Testis (tissue), 3 donors: ENCODE results near the gene FBXO38. TPM values are rescaled to one million over a fixed set of nuclear protein-coding genes. Genes with fewer than 3 reads are reported as not detected.

Experiments used
- DNase-seq: peaks from one replicate; pipeline ENCODE4 v3.0.0-alpha.2; 2019
- H3K27ac ChIP-seq, 2 donors: fragments of 200-600 bp; sonication (generic); one replicate each; pipeline ENCODE4 v1.5.1; 2019
- H3K27me3 ChIP-seq: fragments of 200-600 bp; sonication (generic); one replicate; pipeline ENCODE4 v1.5.1; 2019
- H3K36me3 ChIP-seq: fragments of 200-600 bp; sonication (generic); one replicate; pipeline ENCODE4 v1.5.1; 2017; ENCODE audit warnings: low read depth; ENCODE audit errors: missing control alignments
- H3K4me1 ChIP-seq: fragments of 200-600 bp; sonication (generic); one replicate; pipeline ENCODE4 v1.5.1; 2019
- H3K4me3 ChIP-seq, 2 donors: fragments of 200-600 bp; sonication (generic); one replicate each; pipeline ENCODE4 v1.5.1; 2017 to 2019
- H3K9me3 ChIP-seq: fragments of 200-600 bp; sonication (generic); one replicate; pipeline ENCODE4 v1.5.1; 2017
- POLR2A ChIP-seq: fragments of 450-650 bp; IDR thresholded peaks from one replicate; pipeline ENCODE4 v1.6.1; 2017; ENCODE audit warnings: antibody characterized with exemption, mild to moderate bottlenecking, moderate library complexity
- WGBS, 2 donors: methylation state at CpG; one replicate each; pipeline ENCODE4 v1.1.5; 2018; 5-methylcytosine and 5-hydroxymethylcytosine counted together
- intact Hi-C: fragments of 100-400 bp; cut with DNase I; formaldehyde crosslinking; loops from one replicate; pipeline ENCODE4 v1.15.1; 2023; ENCODE audit warnings: low total_unique reads
- polyA plus RNA-seq: library from polyadenylated mRNA; stranded (reverse); fragments of 350-450 nt; fragmentation: Illumina TruSeq; extraction: RNeasy Lipid Tissue Mini Kit (QIAGEN cat#74804); gene quantifications from one replicate; pipeline ENCODE4 v1.2.3, GENCODE V29; 2014; ENCODE audit warnings: low read depth, low replicate concordance; ENCODE audit not compliant: insufficient read depth
- total RNA-seq, 2 donors: library from RNA; depleted of rRNA; stranded (reverse); fragments of >200 nt; gene quantifications; one replicate each; pipeline ENCODE4 v1.2.3, GENCODE V29; 2016
- TF ChIP-seq, protein P1 (sequence below), 3 experiments: fragments of 450-650 bp in 2 of 3; fragments of 200-600 bp in 1 of 3; sonication (generic) in 1 of 3; IDR thresholded peaks; one replicate each; pipeline ENCODE4 v1.5.1; 2016 to 2019; ENCODE audit warnings: antibody characterized with exemption in 3 of 3, mild to moderate bottlenecking in 2 of 3, moderate library complexity in 1 of 3

The FBXO38 gene
- total and polyA plus RNA-seq, 3 donors from 2014 or later = 41.0 to 62.4 (median 57.8) TPM

DNA sequence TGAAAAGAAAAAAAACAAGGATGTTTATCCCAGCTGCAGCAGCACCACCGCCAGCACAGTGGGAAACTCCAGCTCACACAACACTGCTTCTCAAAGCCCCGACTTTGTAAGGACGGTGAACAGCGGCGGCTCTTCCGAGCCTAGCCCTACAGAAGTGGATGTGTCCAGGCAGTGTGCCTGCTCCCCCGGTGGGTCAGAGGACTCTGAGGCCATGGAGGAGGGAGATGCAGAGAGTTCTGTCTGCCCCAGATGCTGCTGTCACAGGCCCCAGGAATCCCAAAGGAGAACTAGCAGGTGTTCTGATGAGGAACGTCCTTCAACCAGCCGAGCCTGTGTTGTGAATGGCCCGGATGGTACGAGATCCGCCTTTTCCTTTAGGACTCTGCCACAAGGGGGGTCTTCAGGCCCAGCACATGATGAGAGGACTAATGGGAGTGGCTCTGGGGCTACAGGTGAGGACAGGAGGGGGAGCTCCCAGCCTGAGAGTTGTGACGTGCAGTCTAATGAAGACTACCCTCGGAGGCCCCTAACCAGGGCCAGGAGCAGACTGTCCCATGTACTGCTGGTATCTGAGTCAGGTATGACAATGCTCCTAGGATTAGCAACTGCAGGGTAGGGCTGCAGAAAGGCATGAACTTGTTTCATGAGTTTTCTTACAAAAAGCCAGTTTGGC, 43.7 kb downstream of the FBXO38 start:
- Histone ChIP-seq H3K27ac (no peak overlapping the region), H3K4me3 (no peak overlapping the region), H3K4me1 (no peaks in the 10 kb centered on the region), H3K27me3 (no peaks in the 10 kb centered on the region), H3K9me3 (no peaks in the 10 kb centered on the region), H3K36me3 (no peaks in the 10 kb centered on the region)
- no peak for TF ChIP-seq POLR2A
- TF ChIP-seq, protein P1, sequence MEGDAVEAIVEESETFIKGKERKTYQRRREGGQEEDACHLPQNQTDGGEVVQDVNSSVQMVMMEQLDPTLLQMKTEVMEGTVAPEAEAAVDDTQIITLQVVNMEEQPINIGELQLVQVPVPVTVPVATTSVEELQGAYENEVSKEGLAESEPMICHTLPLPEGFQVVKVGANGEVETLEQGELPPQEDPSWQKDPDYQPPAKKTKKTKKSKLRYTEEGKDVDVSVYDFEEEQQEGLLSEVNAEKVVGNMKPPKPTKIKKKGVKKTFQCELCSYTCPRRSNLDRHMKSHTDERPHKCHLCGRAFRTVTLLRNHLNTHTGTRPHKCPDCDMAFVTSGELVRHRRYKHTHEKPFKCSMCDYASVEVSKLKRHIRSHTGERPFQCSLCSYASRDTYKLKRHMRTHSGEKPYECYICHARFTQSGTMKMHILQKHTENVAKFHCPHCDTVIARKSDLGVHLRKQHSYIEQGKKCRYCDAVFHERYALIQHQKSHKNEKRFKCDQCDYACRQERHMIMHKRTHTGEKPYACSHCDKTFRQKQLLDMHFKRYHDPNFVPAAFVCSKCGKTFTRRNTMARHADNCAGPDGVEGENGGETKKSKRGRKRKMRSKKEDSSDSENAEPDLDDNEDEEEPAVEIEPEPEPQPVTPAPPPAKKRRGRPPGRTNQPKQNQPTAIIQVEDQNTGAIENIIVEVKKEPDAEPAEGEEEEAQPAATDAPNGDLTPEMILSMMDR (IDR thresholded peaks at IDR 0.05) = no peak
- DNase-seq = no peak
- intact Hi-C loops = no loop called here
- 80 to 87% methylated on average over 13 to 14 of the region's 14 CpGs for WGBS, 2 donors

DNA sequence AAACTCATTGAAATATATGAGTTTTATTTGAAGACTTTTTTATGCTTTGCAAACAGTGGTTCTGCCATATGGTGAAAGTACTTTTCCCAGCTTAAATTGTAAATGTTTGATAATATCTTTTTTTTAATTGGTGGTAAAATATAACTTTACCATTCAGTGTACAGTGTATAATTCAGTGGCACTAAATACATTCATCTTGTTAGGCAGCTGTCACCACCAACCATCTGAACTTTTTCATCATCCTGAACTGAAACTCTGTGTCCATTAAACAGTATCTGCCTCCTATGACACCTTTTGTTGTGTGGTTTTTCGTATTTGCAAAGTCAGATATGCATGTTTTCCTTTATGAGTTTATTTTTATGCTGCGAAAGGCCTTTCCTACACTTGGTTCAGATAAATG, 45.1 kb downstream of the FBXO38 start:
- TF ChIP-seq, protein P1 (IDR thresholded peaks at IDR 0.05) = no peak
- no peak for TF ChIP-seq POLR2A
- WGBS, 2 donors = 89 to 91% methylated on average over 2 of the region's 2 CpGs
- Histone ChIP-seq H3K27ac (no peak overlapping the region), H3K27me3 (no peaks in the 10 kb centered on the region), H3K9me3 (no peaks in the 10 kb centered on the region), H3K4me1 (no peaks in the 10 kb centered on the region), H3K4me3 (no peak overlapping the region), H3K36me3 (no peaks in the 10 kb centered on the region)
- intact Hi-C loops = no loop called here
- no peak for DNase-seq

DNA sequence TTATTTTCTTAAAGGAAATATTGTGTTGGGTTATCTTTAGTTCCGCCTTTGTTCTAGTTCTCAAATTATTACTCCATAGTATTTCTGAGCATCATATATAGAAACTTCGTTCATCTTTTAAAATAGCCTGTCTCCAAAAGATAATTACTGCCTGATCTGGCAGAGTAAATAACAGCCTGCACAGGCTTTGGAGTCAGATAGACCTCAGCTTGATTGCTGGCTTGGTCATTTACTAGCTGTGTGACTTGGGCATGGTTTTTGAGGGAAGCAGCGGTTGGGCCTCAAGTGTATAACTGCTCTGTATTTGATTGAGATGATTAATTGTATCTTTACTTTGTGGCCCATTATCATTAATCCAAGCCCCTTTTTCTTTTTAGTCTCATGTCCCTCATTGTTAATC, 50.1 kb downstream of the FBXO38 start:
- TF ChIP-seq POLR2A = no peak
- TF ChIP-seq, protein P1 (IDR thresholded peaks at IDR 0.05) = no peak
- Histone ChIP-seq H3K9me3 (no peaks in the 10 kb centered on the region), H3K27me3 (no peaks in the 10 kb centered on the region), H3K27ac (no peak overlapping the region), H3K36me3 (no peaks in the 10 kb centered on the region), H3K4me1 (no peaks in the 10 kb centered on the region), H3K4me3 (no peak overlapping the region)
- no peak for DNase-seq
- intact Hi-C loops = no loop called here
- 97 to 99% methylated on average over 3 of the region's 3 CpGs for WGBS, 2 donors

DNA sequence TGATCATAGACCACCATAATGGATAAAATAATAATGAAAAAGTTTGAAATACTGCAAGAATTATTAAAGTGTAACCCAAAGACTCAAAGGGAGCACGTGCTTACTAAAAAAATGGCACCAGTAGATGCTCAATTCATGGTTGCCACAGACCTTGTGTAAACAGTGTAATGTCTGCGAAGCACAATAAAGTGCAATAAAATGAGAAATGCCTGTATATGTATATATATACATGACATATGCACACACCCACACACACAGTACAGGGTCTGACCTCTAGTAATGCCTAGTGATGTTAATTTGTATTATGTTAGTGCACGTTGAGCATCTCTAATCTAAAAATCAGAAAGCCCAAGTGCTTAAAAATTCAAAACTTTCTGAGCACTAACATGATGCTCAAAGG, 52.3 kb downstream of the FBXO38 start:
- TF ChIP-seq POLR2A = no peak
- TF ChIP-seq, protein P1 (IDR thresholded peaks at IDR 0.05) = no peak
- Histone ChIP-seq H3K4me1 (no peaks in the 10 kb centered on the region), H3K9me3 (no peaks in the 10 kb centered on the region), H3K36me3 (no peaks in the 10 kb centered on the region), H3K27me3 (no peaks in the 10 kb centered on the region), H3K27ac (no peak overlapping the region), H3K4me3 (no peak overlapping the region)
- DNase-seq = no peak
- 93 to 97% methylated on average over 3 of the region's 3 CpGs for WGBS, 2 donors
- intact Hi-C loops = no loop called here

DNA sequence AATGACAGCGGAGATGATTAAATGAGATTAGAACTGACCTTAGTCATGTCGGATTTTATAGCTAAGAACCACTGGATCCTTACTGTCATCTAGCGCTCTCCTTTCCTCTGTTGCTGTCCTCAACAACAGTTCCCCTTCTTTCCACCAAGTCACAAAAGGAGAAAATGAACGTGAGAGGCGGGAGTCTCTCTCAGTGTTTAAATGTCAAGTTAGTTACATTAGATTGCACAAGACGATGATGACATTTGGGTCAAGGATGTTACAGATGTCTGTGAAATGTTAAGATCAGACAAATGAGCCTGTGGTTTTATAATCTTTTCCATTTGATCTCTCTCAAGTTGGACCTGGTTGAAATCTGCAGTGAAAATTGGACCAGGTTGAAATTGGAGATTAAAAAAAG, 53.5 kb downstream of the FBXO38 start:
- WGBS, 2 donors = 86 to 89% methylated on average over 6 of the region's 6 CpGs
- Histone ChIP-seq H3K36me3 (no peaks in the 10 kb centered on the region), H3K4me1 (no peaks in the 10 kb centered on the region)

More for the DNA sequence above, 53.5 kb downstream of the FBXO38 start:
- TF ChIP-seq, protein P1 (IDR thresholded peaks at IDR 0.05) = no peak
- no peak for TF ChIP-seq POLR2A
- Histone ChIP-seq H3K27ac (no peak overlapping the region), H3K9me3 (no peaks in the 10 kb centered on the region), H3K27me3 (no peaks in the 10 kb centered on the region), H3K4me3 (no peak overlapping the region)
- DNase-seq = no peak
- intact Hi-C loops = no loop called here
